GM18858 (cell line): ENCODE measurements around the gene GNB1L.

Source experiments
- ATAC-seq: cut with Tn5 transposase; IDR thresholded peaks from one replicate; pipeline ENCODE4 v1.9.1; 2021; ENCODE audit not compliant: unreplicated experiment

The GNB1L gene, protein sequence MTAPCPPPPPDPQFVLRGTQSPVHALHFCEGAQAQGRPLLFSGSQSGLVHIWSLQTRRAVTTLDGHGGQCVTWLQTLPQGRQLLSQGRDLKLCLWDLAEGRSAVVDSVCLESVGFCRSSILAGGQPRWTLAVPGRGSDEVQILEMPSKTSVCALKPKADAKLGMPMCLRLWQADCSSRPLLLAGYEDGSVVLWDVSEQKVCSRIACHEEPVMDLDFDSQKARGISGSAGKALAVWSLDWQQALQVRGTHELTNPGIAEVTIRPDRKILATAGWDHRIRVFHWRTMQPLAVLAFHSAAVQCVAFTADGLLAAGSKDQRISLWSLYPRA

DNA sequence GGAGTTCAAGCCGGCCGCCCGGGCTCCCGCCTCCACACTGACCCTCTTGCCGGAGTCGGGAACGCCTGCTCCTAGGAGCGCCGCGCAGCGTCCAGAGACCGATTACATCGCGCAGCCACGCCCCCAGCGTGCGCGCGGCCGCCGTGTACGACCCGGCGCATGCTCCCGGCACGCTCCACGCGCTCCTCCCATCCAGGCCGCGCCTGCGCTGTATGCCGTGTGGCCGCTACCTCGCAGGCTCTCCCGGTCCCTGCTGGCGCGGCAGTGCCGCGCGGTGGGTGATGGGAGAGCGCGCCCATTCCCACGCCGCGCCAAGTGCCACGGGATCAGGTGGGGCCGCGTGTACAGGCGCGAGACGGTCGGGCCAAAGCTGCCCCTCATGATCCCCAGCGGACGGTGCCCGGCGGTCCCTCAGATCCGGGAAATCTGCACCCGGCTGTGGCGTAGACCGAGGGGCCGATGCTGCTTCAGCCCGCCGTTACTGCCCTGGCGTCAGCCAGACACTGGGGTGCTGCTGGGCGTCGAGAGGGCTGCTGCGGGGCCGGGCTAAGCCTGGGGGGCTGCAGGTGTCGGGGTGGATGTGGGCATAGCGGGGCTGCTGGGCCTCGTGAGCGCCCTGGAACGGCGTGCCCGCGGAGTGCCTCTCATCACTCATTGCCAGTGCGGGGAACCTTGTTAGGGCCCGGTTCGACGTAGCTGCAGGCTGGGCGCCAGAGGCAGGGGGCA, at the start of gene GNB1L, which contains the start of gene RTL10:
Gene GNB1L, minus strand, starts transcription at position 97 of the 726 bp plus-strand sequence. CDS start 33,519 bp downstream, outside the sequence.
Gene RTL10, minus strand, starts transcription at position 97 of the 726 bp plus-strand sequence. CDS start 2,613 bp downstream, outside the sequence.
- peak; percentile 69 for ATAC-seq

DNA sequence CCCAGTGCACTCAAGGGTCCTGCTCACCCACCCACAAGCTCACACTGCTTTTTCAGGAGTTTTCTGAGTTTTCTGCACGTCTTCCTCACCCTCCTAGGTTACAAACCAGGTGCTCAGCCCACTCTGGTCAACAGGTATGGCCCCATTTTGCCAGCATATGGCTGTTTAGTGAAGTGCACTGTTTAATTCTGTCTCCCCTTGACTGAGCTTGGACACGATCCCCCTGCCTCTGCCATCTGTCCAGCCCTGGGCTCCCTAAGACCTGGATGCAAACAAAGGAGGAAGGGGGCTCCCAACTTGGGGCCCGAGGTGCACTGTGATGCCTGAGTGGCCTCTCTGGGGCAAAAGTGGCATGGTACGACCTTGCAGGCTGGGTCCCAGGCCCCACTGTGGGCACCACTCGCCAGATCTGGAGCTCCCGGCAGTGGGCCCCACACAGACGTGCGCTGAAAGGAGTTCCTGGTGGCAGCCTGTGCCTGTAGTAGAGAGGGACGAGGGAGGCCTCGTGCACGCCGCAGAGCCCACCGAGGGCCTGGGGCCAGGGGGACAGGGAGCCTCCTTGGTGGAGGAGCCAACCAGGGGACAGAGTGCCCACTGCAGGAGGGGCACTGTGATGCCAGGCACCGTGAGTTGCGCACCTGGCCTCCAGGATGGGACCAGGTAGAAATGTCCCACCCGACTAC, 49.6 kb upstream of the GNB1L start:
- no peak for ATAC-seq

DNA sequence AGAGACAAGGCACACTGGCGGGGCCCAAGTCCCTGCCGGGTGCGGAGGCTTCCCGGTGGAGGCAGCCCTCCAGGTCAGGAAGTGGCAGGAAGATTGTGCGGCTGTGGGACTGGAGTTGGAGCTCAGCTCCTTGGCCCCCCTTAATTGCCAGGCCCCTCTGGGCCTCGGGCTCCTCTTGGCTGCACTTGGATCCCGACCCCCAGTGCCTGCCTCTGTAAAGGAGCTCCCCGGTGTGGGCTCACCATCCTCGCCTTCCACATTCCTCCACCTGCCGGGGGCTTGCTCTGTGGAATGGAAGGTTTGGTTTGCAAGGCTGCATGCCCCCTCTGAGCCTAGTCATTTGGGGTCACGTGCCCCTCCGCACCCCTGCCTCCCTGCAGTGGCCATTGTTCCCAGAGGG, 48.8 kb upstream of the GNB1L start:
- no peak for ATAC-seq

DNA sequence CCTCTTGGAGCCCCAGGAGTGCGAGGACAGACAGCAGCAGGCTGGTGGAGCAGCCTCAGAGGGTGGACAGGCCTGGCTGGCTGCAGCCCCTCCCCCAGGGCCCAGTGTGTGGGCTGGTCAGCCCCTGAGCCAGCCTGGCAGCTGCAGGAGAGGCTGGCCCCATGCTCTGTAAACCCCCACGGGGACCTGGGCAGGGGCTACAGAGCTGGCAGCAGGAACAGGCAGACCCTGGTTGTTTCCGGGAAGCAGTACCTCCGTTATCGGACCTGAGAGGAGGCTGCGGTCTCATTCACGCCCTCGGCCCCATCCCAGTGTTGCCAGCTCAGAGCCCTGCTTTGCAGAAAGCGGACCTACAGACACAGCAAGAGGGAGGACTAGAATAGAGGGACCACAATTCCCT, 48.4 kb upstream of the GNB1L start:
- no peak for ATAC-seq

DNA sequence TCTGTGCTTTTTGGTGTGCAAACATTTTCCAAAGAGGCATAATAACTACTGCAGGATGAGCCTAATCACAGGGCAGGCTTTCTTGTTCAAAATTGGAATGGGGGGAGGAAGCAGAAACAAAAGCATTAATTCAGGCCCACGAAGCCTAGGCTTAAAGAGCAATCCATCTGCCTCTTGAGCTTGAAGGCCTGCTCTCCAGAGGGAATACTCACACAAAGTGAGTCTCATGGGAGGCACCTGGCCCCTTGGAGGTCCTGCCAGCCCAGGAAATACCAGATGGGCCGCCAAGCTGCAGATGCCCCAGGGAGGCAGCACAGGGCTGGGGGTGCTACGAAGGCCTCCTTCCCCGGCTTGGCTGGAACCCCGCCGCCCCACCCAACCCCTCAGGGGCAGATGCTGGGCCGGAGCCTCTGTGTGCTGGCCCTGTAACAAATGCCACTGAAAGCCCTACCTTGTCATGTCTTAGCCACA, 47.6 kb upstream of the GNB1L start:
- no peak for ATAC-seq

DNA sequence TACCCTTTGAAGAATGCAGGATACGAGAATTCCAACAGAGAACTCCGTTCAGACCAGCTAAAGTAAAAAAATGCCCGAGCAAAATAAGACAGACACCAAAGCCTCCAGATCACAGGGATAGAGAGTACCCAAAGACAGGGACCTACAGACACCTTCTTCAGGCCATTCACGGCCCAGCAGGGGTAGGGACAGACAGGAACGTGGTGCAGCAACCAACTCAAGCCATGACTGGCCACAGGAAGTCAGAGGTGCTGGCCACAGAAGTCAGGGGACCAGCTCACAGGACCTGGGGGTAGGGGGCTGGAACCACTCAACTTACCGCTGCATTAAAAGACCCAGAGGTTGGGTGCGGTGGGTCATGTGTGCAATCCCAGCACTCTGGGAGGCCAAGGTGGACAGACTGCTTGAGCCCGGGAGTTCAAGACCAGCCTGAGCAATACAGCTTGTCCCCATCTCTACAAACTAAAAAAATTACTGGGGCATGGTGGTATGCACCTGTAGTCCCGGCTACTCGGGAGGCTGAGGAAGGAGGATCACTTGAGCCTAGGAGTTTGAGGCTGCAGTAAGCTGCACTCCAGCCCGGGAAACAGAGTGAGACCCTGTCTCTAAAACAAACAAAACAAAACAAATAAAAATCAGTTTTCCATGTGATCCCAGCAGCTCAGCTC, 47.0 kb upstream of the GNB1L start:
- no peak for ATAC-seq

DNA sequence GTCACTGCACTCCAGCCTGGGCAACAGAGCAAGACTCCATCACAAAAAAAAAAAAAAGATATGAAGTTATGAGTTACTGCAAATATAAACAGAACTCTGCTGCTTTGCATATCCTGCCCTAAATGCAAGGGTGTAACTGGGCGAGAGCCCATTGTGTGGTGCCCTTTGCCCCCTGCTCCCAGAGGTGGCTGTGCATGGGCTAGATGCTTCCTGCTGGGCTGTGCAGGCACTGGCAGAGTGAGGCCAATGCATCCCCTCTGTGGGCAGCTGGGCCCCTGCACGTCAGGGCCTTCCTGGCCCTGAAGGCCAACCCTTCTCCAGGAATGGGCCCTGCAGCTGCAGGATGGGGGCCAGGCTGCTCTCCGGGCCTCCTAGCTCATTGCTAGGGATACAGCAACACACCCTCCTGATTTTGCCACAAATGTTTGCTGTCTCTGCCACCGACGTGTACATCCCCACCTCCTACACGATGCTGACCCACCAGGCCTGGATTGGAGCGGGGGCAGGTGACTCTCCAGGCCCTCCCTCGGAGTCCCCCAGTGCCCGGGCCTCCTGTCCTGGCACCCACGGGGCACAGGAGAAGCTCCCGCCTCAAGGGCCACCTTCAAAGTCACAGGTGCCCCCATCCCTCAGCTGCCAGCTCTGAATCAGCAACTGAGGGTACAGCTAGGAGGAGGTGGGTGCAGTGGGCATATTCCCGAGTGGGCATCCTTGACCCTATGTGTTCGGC, 46.2 kb upstream of the GNB1L start:
- no peak for ATAC-seq

DNA sequence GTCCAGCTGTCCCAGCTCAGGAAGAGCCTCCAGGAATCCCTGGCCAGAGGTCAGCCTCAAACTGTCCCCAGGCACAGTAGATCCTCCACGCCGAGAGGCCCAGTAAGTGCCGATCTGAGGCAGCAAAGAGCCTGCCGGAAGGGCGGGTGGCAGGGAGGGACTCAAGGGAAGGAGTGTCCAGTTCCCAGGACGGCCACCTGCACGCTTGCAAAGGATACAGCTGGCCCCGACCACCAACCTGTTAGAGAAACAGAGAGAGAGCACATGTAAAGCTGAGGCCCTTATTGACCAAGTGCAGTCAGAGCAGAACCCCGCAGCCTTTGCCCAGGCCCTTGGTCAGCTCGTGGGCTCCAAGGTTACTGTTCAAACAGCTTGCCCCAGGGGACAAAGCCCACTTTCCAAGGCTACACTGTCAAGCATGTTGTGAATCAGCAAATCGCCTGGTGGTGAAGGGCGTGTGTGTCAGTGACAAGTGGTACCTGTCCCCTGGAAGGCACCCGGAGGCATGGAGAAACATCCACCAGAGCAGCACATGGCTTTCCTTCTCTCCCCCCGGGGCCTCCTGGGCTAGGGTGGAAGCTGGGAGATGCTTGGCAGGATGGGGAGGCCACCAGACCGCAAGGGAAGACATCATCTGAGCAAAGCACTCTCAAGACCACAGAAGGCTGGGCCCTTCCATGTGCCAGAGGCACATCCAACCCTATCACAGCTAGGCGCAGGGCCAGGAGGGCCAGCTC, 44.3 kb upstream of the GNB1L start:
- no peak for ATAC-seq

DNA sequence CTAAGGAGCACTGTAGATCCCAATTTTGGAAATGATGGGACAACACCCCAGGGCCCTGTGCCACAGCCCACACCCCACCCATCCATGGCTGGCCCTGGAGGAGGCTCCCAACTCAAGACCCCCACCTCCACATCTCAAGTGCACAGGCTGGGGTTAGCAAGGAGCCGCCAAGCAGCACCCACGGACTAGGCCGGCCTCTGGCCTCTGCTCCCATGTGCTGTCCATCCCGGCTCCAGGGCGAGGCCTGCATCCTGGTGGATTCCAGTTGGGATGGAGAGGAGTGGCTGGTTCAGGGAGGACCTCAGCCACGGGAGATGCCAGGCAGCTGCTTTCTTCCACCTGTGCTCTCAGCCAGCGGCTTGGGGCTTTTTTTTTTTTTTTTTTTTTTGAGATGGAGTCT, 43.5 kb upstream of the GNB1L start:
- no peak for ATAC-seq

DNA sequence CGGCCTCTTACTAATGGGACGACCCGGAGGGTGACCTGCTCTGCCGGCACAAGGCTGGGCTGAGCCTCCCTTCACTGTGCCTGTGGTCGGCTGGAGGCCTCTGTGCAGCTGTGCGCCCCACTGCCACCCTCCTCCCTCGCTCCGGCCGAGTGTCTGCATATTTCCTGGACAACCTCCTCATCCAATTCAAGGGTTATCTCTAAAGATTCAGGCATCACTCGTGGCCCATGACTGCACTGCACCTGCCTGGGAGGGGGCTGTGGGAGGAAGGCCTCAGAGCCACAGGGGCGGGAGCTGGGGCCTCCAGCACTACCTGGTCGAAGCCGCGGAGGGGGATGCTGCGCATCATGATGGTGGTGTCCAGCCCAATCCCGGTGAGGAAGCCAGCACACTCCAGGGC, 43.1 kb upstream of the GNB1L start:
- ATAC-seq, result no peak

DNA sequence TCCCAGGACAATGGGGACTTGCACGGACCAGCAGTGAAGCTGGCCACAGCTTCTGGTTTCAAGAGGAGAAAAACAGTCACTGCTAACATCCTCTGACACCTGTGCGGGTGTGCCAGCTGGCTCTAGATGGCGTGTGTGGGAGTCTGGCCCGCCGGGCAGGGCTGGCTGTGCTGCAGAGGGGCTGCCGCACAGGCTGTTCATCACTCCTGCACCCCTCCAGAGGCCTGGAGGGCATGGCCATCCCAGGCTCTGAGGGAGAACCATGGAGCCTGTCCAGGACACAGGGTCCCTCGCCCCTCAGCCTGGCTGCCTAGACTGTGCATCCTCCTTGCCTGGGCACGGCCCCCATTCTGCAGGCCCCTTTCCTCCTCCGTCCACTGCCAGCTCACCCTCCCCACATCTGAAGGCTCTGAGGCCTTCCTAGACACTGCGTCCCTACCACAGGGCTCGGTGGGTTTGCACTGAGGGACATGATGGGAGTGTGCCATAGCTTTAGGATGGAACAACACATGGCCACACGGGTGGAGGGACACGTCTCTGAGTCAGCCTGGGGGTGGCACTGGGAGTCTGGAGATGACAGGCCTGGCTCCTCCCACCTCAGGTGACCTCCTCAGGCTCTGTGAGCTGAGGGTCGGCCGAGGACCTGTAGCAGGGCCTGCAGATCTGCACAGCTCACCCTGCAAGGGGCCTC, 42.1 kb upstream of the GNB1L start:
- ATAC-seq, result no peak

DNA sequence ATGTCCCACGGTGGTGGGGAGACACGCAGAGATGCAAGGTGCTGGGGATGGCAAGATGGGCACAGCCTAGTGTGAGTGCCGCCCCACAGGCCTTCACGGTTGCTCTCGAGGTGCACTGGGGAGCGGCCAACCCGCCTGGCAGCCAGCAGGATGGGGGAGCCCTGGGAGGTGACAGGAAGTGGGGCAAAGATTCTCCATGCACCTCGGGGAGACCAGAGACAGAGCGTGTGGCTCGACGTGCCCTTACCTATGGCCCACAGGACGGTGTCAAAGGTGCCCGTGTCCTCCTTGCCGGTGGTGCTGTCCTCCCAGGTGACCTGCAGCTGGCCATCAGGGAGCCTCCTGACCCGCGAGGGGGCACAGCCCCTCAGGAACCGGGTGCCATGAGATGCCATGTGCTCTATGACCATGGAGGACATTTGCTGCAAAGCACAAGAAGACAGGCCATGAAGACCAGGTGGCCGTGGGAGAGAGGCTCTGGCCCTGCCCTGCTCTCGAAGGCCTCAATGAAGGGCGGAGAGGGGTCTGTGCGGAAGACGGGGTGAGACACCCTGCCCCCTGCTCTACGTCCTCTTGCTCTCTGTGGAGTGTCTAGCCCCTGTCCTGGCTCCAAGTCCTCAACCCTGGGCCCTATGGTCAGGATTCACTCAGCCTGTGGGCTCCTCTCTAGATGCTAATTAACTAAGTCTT, 40.6 kb upstream of the GNB1L start:
- ATAC-seq, result no peak

DNA sequence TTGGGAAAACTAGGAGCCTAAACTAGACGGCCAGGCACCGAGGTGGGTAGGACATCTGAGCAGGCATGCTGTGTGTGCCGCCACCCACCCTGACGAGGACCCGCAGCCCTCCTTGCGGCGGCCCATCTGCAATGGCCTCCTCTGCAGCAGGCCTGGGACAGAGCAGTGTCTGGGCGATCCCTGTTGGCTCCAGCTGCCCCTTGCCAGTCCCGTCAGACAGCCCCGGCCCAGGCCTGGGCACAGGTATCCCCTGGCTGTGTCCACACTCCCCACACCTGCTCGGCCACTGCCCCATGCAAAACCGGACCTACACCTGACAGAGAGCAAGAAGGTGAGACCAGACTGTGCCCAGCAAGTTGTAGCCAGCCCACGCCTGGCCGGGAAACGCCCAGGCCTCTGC, 38.7 kb upstream of the GNB1L start:
- no peak for ATAC-seq

DNA sequence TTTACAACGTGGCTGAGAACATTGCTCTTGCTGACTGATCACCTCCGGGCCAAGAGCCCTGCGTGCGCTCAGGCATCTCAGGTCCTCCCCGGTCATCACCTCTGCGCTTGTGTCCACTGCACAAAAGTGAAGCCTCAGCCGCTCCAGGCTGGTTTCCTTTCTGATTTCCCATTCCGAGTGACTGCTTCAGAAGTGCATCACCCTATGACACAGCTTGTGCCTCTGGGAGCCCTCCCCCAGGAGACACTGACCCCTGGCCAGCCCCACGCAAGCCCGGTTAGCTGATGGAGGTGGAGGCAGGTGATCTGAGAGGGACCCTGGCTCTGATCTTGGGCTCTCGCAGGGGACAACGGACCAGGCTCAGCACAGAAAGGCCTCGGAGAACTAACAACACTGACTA, 38.3 kb upstream of the GNB1L start:
- no peak for ATAC-seq

DNA sequence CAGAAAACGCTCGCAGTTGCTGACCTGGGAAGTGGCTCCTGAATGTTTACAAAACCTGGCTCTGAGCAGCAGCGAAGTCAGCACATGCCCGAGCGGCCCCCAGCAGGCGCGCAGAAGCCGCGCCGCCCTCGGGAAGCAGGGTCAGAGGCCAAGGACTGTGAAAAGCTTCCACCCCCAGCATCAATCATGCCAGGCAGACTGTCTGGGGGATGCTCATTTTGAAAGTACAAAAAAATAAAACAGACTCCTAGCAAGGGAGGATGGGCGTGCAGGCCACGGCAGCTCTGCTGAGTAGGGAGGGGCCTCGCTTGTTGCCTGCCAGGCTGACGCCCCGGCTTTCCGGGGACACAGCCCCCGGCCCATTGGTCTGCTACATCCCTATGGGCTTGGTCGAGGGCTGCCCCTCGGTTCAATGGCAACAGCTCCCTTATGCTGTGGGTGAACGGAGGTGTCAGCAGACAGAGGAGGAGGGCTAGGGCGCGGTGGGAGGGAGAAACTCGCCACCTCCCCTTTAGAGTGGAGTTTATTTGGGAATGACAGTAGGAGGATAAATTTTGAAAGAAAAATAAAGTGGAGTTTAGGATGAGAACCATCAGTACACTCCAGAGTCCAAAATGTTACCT, 37.7 kb upstream of the GNB1L start:
- ATAC-seq, result no peak

DNA sequence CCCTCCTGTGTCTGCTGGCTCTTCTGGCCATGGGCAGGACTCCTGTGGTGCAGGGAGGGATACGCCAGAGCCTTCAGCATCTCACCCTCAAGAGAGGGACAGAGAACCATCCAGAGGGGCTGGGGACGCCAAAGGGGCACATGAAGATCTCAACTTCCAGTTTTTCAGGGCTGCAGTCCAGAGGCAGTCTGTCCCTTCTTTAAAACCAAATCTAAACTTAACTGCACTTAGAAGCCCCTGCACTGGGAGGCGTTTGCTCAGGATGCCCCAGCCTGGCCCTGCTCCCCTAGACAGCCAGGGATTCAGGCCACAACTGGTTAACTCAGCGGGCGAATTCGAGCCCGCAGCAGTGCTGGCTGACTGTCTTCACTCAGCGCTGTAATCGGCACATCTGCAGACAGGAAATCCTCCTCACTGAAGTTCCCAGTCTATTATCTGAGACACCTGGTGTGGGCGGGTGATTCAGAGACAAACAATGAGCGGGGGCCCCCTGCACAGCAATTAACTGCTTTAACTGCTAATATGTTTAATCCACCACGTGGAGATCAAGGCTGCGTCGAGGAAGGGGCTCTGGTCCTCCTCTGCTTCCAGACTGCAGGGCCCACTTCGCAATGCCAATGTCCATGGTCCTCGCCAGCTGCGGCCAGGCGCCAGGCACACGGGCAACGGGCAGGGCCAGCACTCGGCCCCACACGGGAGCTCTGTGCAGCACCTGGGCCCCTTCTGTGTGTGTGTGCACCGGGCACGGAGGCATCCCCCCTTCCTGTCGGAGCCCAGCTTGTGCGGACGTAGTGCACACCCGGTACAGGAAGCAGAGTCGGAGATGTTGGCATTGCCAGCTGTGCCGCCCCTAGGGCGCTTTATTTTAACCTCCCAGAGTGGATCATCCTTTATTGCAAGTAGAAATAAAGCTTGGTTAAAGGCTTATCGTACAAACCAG, 36.9 kb upstream of the GNB1L start:
- ATAC-seq, result no peak
